ENCODE results near the gene FBRSL1. TPM values are rescaled to one million over a fixed set of nuclear protein-coding genes. Genes with fewer than 3 reads are reported as not detected.

Gene FBRSL1
- total and polyA plus RNA-seq, 2 donors (not counting 3 experiments of a cell fraction or from before 2014, with no cell fraction given): 19.3 to 79.8 TPM

GRCh38 chr12:132469423-132469822 lies 20.5 kb upstream of the FBRSL1 start:
- H3K9ac ChIP-seq (replicated peaks; ENCODE audit: extremely low read depth, insufficient read depth, low read length): no peak overlapping the region
- ChIA-PET POLR2A (no interaction called here), CTCF (no interaction called here)
- H3K27ac ChIP-seq (ENCODE audit: insufficient read depth, low read depth, low read length): no peak overlapping the region
- dilution Hi-C loops (cut with MboI; ENCODE audit: extremely low pct_ligation_motif_present, low sequenced_read_pairs) (no loop called here), intact Hi-C loops (cut with micrococcal nuclease) (loop anchor here (10.0 kb wide), 1 partner anchor 55 kb away; no protein-coding TSS in a partner anchor)
- no peaks in the 10 kb centered on the region for H3K36me3 ChIP-seq (ENCODE audit: control insufficient read depth in 2 of 2, extremely low read depth in 1 of 2, insufficient read depth in 2 of 2, low read length in 2 of 2)
- no peaks in the 10 kb centered on the region for H3K4me1 ChIP-seq (ENCODE audit: control insufficient read depth, extremely low read depth, insufficient read depth, low read length)
- no peaks in the 10 kb centered on the region for H3K79me2 ChIP-seq (ENCODE audit: control insufficient read depth, insufficient read depth, low read length)
- H3K9me3 ChIP-seq (replicated peaks; ENCODE audit: control insufficient read depth, insufficient read depth, low read length): no peaks in the 10 kb centered on the region
- H3K9me1 ChIP-seq (replicated peaks; ENCODE audit: control insufficient read depth, extremely low read depth, insufficient read depth, low read length): no peaks in the 10 kb centered on the region
- no peaks in the 10 kb centered on the region for H3K27me3 ChIP-seq (ENCODE audit: control insufficient read depth in 2 of 2, insufficient read depth in 2 of 2, low read length in 2 of 2)
- H4K20me1 ChIP-seq (replicated peaks; ENCODE audit: control insufficient read depth, extremely low read depth, insufficient read depth, low read length): no peaks in the 10 kb centered on the region
- no peak for DNase-seq (ENCODE audit: low read depth, low spot score)
- TF ChIP-seq POLR2A (IDR thresholded peaks at IDR 0.05; ENCODE audit: low read depth, low read length) (no peak), EZH2 (IDR thresholded peaks at IDR 0.05; ENCODE audit: borderline replicate concordance, low read depth, low read length, severe bottlenecking) (no peak), FOS (IDR thresholded peaks at IDR 0.05; ENCODE audit: borderline replicate concordance, insufficient read depth, low read length) (no peak), CTCF (IDR thresholded peaks at IDR 0.05; ENCODE audit: extremely low read depth in 1 of 2, insufficient read depth in 1 of 2, low read depth in 1 of 2, low read length in 2 of 2) (no peak), POLR2AphosphoS5 (IDR thresholded peaks at IDR 0.05; ENCODE audit: insufficient read depth, low read depth, low read length) (no peak), MYC (IDR thresholded peaks at IDR 0.05; ENCODE audit: low read depth, low read length) (no peak), JUN (IDR thresholded peaks at IDR 0.05; ENCODE audit: borderline replicate concordance, insufficient read depth, insufficient read length, low read depth) (no peak), GATA2 (IDR thresholded peaks at IDR 0.05; ENCODE audit: insufficient read depth, insufficient read length, low read depth, low read length) (no peak)
- TF ChIP-seq, protein P1, sequence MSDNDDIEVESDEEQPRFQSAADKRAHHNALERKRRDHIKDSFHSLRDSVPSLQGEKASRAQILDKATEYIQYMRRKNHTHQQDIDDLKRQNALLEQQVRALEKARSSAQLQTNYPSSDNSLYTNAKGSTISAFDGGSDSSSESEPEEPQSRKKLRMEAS (IDR thresholded peaks at IDR 0.05; ENCODE audit: insufficient read depth, insufficient read length): no peak
- no peak overlapping the region for H3K4me3 ChIP-seq (replicated peaks in 1 of 3; ENCODE audit: insufficient read depth in 1 of 3, low read depth in 1 of 3, low read length in 3 of 3)
- no TSS peak for BruUV-seq (replicated peaks)
- FAIRE-seq: no peak
- no peak overlapping the region for H2AFZ ChIP-seq (ENCODE audit: low read depth, low read length)
- H3K4me2 ChIP-seq (ENCODE audit: insufficient read depth, low read length): no peak overlapping the region
